HepG2 (cell line): Measurements from ENCODE around the gene GLYR1. TPM values are rescaled to one million over a fixed set of nuclear protein-coding genes. Genes with fewer than 3 reads are reported as not detected.

Experiments
- ATAC-seq: fragments of 200-7000 bp; cut with Tn5 transposase; 3 replicates; pipeline ENCODE4 v1.9.1; 2020; ENCODE audit warnings: mild to moderate bottlenecking, moderate library complexity
- BruUV-seq: library from RNA; stranded (reverse); fragments of 400-500 nt; replicated peaks from 2 replicates; lab custom pipeline; 2021; lab: Mats Ljungman, UMichigan
- CTCF ChIA-PET: fragments of 300-600 bp; formaldehyde crosslinking; extraction: SDS; loops from one replicate; lab custom pipeline; 2021; ENCODE audit warnings: low total read pairs, inconsistent platforms, low intra/inter-chr PET ratio; lab: Yijun Ruan, JAX
- POLR2A ChIA-PET: fragments of 350-600 bp; sonication (Branson Sonifier 250); formaldehyde crosslinking; loops from one replicate; lab custom pipeline; 2020; ENCODE audit warnings: antibody characterized with exemption, inconsistent platforms; lab: Yijun Ruan, JAX
- DNase-seq: peaks from one replicate; pipeline ENCODE4 v3.0.0-alpha.2; 2015; ENCODE audit warnings: low spot score
- FAIRE-seq: peaks from 3 replicates; lab custom pipeline; 2011; peaks lifted over from hg19 to GRCh38; lab: Jason Lieb, UNC
- H2AFZ ChIP-seq: one replicate; pipeline ENCODE4 v1.6.1; 2011; ENCODE audit warnings: low read length, inconsistent platforms
- H3K27ac ChIP-seq: fragments of 300-600 bp; 3 replicates; pipeline ENCODE4 v1.8.0; 2011; ENCODE audit warnings: mixed run types, mild to moderate bottlenecking, mixed read lengths, low read length, inconsistent platforms; ENCODE audit not compliant: insufficient read depth; ENCODE audit errors: extremely low read length
- H3K27me3 ChIP-seq, 2 experiments: fragments of 200-600 bp in 1 of 2; 2 replicates in 1 of 2; 3 replicates in 1 of 2; pipeline versions ENCODE4 v1.6.0 to v1.8.0; 2011; ENCODE audit warnings: low read length in 2 of 2, mild to moderate bottlenecking in 2 of 2, moderate library complexity in 2 of 2, inconsistent platforms in 1 of 2; ENCODE audit not compliant: insufficient read depth in 2 of 2, control insufficient read depth in 1 of 2
- H3K36me3 ChIP-seq, 2 experiments: fragments of 200-600 bp in 1 of 2; replicated peaks in 1 of 2; 2 replicates in 1 of 2; 3 replicates in 1 of 2; pipeline versions ENCODE4 v1.5.1 to v1.8.0; 2011; ENCODE audit warnings: low read length in 2 of 2, inconsistent platforms in 1 of 2; ENCODE audit not compliant: insufficient read depth in 2 of 2, control insufficient read depth in 1 of 2
- H3K4me1 ChIP-seq: 2 replicates; pipeline ENCODE4 v1.5.1; 2012; ENCODE audit warnings: low read length, inconsistent platforms; ENCODE audit not compliant: insufficient read depth
- H3K4me2 ChIP-seq: 2 replicates; pipeline ENCODE4 v1.6.0; 2011; ENCODE audit warnings: low read depth, low read length, inconsistent platforms
- H3K4me3 ChIP-seq, 3 experiments: fragments of 200-600 bp in 1 of 3; sonication (generic), shearing (Covaris generic) in 1 of 3; replicated peaks in 1 of 3; 2 replicates each; pipeline ENCODE4 v1.5.1; 2011 to 2016; ENCODE audit warnings: low read length in 3 of 3, inconsistent platforms in 2 of 3, low read depth in 2 of 3, mild to moderate bottlenecking in 2 of 3, control low read depth in 1 of 3, mixed read lengths in 1 of 3; ENCODE audit not compliant: insufficient read depth in 1 of 3
- H3K79me2 ChIP-seq: one replicate; pipeline ENCODE4 v1.6.1; 2011; ENCODE audit warnings: low read length, inconsistent platforms; ENCODE audit not compliant: insufficient read depth
- H3K9ac ChIP-seq: 2 replicates; pipeline ENCODE4 v1.6.0; 2011; ENCODE audit warnings: mild to moderate bottlenecking, low read depth, low read length, inconsistent platforms; ENCODE audit not compliant: insufficient read depth
- H3K9me3 ChIP-seq: 2 replicates; pipeline ENCODE4 v1.5.1; 2012; ENCODE audit warnings: mild to moderate bottlenecking, low read length
- H4K20me1 ChIP-seq: 2 replicates; pipeline ENCODE4 v1.6.0; 2011; ENCODE audit warnings: inconsistent platforms, mild to moderate bottlenecking, low read length, moderate library complexity; ENCODE audit not compliant: insufficient read depth
- MED8 ChIP-seq: sonication (generic); formaldehyde crosslinking; IDR thresholded peaks from 2 replicates; pipeline ENCODE4 v1.8.1; 2023; ENCODE audit warnings: mild to moderate bottlenecking, missing genetic modification reagents; ENCODE audit not compliant: insufficient replicate concordance
- NBN ChIP-seq: fragments of 450-650 bp; conservative IDR thresholded peaks from 2 replicates; pipeline ENCODE4 v1.6.1; 2017
- NFATC3 ChIP-seq: sonication (generic); formaldehyde crosslinking; IDR thresholded peaks from 2 replicates; pipeline ENCODE4 v1.5.1; 2020; ENCODE audit warnings: mild to moderate bottlenecking, missing genetic modification reagents
- SP5 ChIP-seq: IDR thresholded peaks from 2 replicates; pipeline ENCODE4 v1.6.1; 2016; ENCODE audit warnings: low read depth, borderline replicate concordance
- TAF1 ChIP-seq: sonication (generic); formaldehyde crosslinking; IDR thresholded peaks from 2 replicates; pipeline ENCODE4 v1.4.0; 2020; ENCODE audit warnings: missing genetic modification reagents
- ZBED4 ChIP-seq: sonication (generic); formaldehyde crosslinking; IDR thresholded peaks from 2 replicates; pipeline ENCODE4 v1.4.0; 2020; ENCODE audit warnings: missing genetic modification reagents, borderline replicate concordance
- ZNF333 ChIP-seq: sonication (generic); formaldehyde crosslinking; IDR thresholded peaks from 2 replicates; pipeline ENCODE4 v1.4.0; 2020; ENCODE audit warnings: mild to moderate bottlenecking, missing genetic modification reagents, borderline replicate concordance
- WGBS: methylation state at CpG from one replicate; pipeline ENCODE4 v1.1.6; 2017; ENCODE audit warnings: low lambda C conversion rate; 5-methylcytosine and 5-hydroxymethylcytosine counted together
- in situ Hi-C: cut with HindIII; loops from 2 replicates; pipeline ENCODE4 v1.10.0; 2017; ENCODE audit warnings: low pct_unique_long_range_greater_than_20kb; ENCODE audit not compliant: extremely low pct_ligation_motif_present
- intact Hi-C: fragments of 100-400 bp; cut with micrococcal nuclease; formaldehyde crosslinking; loops from one replicate; pipeline ENCODE4 v1.10.0; 2022; ENCODE audit not compliant: unreplicated experiment
- polyA plus RNA-seq, 8 experiments: library from polyadenylated mRNA; depleted of rRNA in 3 of 8; stranded (reverse) in 7 of 8; unstranded in 1 of 8; fragments of >200 nt; fragmentation: Illumina TruSeq in 4 of 8; extraction: Trizol in 4 of 8; gene quantifications; 2 replicates each; pipeline versions ENCODE4 v1.2.1 to v1.2.3, GENCODE V29; 2011 to 2016; ENCODE audit warnings: low read depth in 4 of 8, missing spikeins in 1 of 8, mixed read lengths in 1 of 8; ENCODE audit not compliant: insufficient read depth in 1 of 8
- total RNA-seq, 5 experiments: library from RNA; depleted of rRNA; stranded (reverse); fragments of >200 nt; fragmentation: Illumina TruSeq; extraction: Trizol; gene quantifications; 2 replicates each; pipeline ENCODE4 v1.2.3, GENCODE V29; 2016; ENCODE audit warnings: low read depth in 1 of 5
- TF ChIP-seq, protein P1 (sequence below): sonication (generic); formaldehyde crosslinking; IDR thresholded peaks from 2 replicates; pipeline ENCODE4 v1.4.0; 2020; ENCODE audit warnings: missing genetic modification reagents

Gene GLYR1
- total and polyA plus RNA-seq, 2 of the 13 experiments (the other 11 are each of a cell fraction or from before 2014, with no cell fraction given) = 28.3 to 48.7 TPM

DNA sequence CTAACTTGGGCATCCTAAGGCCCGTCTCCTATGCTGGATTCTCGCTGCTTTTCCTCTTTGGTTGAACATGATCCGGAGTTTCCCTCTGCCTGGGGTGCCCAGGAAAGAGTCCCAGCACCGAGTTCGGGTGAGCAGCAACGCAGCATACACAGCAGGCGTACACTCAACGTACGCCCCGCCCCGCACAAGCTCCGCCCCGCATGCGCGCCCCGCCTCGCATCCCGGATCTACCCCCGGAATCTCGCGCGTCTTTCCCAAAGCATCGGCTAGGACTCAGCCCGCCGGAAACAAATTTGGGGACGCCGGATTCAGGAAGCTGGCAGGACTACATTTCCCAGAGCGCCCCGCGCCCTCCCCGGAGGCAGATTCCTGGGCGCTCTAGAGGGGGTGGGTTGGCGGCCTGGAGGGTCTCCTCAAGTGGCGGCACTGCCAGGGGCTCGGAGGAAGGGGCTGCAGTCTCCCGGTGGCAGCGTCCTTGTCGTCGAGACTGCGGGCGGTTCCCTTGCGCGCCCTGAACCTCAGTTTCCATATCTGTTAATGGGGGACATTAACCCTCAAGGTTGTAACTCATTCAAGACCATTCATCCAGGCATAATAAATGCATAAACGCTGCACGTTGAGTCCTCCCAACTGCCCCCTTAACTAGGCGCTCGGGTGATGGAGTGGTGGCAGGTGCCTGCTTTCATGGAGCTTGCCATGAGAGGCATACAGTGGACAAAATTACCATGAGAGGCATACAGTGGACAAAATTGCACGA lies 78.4 kb downstream of the GLYR1 start (continued):
- no peak for TF ChIP-seq ZBED4 (CRISPR knock-in tag)
- no peak for TF ChIP-seq NBN

- Histone ChIP-seq H2AFZ (peak overlapping the region; percentile 60), H3K4me3 (peak overlapping the region; percentile 79 to 92 (median 91)), H3K27ac (peak overlapping the region; percentile 77), H3K4me2 (peak overlapping the region; percentile 99), H3K27me3 (no peaks in the 10 kb centered on the region; a peak in 2 of 5 replicates), H3K4me1 (peaks cover 52% of the 10 kb centered on the region), H3K79me2 (peaks cover 19% of the 10 kb centered on the region), H4K20me1 (no peaks in the 10 kb centered on the region), H3K9me3 (no peaks in the 10 kb centered on the region), H3K36me3 (peaks cover 5 to 17% of the 10 kb centered on the region in 2 experiments; a peak in 3 of 5 replicates), H3K9ac (peak overlapping the region; percentile 92)
- ATAC-seq (0 out of 3 replicates have a peak, but pooled peaks have one; percentile 3), FAIRE-seq (no peak), DNase-seq (no peak)
- CTCF ChIA-PET = no interaction called here
- in situ Hi-C loops = no loop called here
- no TSS peak for BruUV-seq
- 4% methylated on average over 16 of the region's 17 CpGs for WGBS
- POLR2A ChIA-PET = interaction anchor here (0.8 to 3.1 kb wide), 16 partner anchors 11 to 190 kb away, joined by 3 to 40 read pairs (median 4); partner anchors contain the start of genes ANKS3, DNAAF8, PPL and ROGDI
- intact Hi-C loops = loop anchor here (2.0 to 5.0 kb wide), 3 partner anchors 35 to 191 kb away; partner anchors contain the start of genes ROGDI and SEC14L5
- TF ChIP-seq TAF1 (CRISPR knock-in tag) (no peak), MED8 (CRISPR knock-in tag) (no peak), SP5 (no peak), ZNF333 (CRISPR knock-in tag) (no peak), NFATC3 (CRISPR knock-in tag) (no peak)
- TF ChIP-seq, protein P1, sequence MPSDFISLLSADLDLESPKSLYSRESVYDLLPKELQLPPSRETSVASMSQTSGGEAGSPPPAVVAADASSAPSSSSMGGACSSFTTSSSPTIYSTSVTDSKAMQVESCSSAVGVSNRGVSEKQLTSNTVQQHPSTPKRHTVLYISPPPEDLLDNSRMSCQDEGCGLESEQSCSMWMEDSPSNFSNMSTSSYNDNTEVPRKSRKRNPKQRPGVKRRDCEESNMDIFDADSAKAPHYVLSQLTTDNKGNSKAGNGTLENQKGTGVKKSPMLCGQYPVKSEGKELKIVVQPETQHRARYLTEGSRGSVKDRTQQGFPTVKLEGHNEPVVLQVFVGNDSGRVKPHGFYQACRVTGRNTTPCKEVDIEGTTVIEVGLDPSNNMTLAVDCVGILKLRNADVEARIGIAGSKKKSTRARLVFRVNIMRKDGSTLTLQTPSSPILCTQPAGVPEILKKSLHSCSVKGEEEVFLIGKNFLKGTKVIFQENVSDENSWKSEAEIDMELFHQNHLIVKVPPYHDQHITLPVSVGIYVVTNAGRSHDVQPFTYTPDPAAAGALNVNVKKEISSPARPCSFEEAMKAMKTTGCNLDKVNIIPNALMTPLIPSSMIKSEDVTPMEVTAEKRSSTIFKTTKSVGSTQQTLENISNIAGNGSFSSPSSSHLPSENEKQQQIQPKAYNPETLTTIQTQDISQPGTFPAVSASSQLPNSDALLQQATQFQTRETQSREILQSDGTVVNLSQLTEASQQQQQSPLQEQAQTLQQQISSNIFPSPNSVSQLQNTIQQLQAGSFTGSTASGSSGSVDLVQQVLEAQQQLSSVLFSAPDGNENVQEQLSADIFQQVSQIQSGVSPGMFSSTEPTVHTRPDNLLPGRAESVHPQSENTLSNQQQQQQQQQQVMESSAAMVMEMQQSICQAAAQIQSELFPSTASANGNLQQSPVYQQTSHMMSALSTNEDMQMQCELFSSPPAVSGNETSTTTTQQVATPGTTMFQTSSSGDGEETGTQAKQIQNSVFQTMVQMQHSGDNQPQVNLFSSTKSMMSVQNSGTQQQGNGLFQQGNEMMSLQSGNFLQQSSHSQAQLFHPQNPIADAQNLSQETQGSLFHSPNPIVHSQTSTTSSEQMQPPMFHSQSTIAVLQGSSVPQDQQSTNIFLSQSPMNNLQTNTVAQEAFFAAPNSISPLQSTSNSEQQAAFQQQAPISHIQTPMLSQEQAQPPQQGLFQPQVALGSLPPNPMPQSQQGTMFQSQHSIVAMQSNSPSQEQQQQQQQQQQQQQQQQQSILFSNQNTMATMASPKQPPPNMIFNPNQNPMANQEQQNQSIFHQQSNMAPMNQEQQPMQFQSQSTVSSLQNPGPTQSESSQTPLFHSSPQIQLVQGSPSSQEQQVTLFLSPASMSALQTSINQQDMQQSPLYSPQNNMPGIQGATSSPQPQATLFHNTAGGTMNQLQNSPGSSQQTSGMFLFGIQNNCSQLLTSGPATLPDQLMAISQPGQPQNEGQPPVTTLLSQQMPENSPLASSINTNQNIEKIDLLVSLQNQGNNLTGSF (CRISPR knock-in tag) = no peak
Measured at GRCh38 chr16:4767872-4768548, 79.1 kb downstream of the GLYR1 start.
